ENCODE data around the gene MAPKAPK3.

GRCh38 chr3:50642382-50642781, 25.4 kb downstream of the MAPKAPK3 start:
- TF ChIP-seq CTCF (conservative IDR thresholded peaks at IDR 0.05; ENCODE audit: low read length) = no peak
- TF ChIP-seq EZH2phosphoT487 (IDR thresholded peaks at IDR 0.05; ENCODE audit: borderline replicate concordance) = no peak
